Muscle of arm (tissue), 12 donors: ENCODE data around the gene CRABP1. TPM values are rescaled to one million over a fixed set of nuclear protein-coding genes. Genes with fewer than 3 reads are reported as not detected.

Experiments
- DNase-seq: peaks from one replicate; pipeline ENCODE4 v3.0.0-alpha.2; 2013
- polyA plus RNA-seq, 12 donors: library from polyadenylated mRNA; unstranded; fragments of 120-200 nt; gene quantifications; one replicate each; pipeline ENCODE4 v1.2.1, GENCODE V29; 2013; ENCODE audit not compliant: insufficient read length in 12 of 12

The CRABP1 gene
- polyA plus RNA-seq, 12 donors: 12.8 to 88.5 (median 27.4) TPM; not detected in 1

GRCh38 chr15:78343276-78344060, 3.3 kb downstream of the CRABP1 start:
- no peak for DNase-seq

DNA sequence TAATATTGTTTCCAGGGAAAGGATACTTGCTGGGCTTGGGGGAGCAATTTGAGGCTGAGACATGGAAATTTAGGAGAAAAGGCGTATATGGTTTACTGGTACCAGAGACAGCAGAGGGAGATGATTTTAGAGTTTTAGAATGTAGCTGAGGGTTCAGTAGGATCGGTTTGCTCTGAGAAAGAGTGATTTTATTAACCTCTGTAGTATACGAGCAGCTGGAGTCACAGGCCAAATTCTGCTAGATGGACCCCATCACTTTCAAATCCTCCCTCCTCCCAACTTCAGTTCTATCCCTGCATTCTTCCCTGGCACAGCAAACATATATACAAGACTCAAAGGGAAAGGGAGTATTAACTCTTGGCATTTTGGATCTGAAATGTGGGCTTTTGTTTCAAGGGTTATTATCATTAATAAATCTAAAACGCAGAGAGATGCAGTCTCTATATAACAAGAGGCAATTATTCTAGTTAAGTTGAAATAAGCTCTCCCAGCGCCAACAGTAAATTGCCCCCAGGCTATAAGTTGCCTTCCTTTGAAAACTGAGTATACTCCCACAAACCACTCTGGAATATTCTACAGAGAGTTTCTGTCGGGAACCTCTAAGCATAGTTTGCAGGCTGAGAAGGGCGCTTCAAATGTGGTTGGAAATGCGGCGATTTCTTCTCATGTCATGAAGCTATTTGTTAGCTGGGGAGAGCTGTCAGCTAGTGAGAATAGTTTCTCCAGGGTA, 5.4 kb downstream of the CRABP1 start:
- no peak for DNase-seq

DNA sequence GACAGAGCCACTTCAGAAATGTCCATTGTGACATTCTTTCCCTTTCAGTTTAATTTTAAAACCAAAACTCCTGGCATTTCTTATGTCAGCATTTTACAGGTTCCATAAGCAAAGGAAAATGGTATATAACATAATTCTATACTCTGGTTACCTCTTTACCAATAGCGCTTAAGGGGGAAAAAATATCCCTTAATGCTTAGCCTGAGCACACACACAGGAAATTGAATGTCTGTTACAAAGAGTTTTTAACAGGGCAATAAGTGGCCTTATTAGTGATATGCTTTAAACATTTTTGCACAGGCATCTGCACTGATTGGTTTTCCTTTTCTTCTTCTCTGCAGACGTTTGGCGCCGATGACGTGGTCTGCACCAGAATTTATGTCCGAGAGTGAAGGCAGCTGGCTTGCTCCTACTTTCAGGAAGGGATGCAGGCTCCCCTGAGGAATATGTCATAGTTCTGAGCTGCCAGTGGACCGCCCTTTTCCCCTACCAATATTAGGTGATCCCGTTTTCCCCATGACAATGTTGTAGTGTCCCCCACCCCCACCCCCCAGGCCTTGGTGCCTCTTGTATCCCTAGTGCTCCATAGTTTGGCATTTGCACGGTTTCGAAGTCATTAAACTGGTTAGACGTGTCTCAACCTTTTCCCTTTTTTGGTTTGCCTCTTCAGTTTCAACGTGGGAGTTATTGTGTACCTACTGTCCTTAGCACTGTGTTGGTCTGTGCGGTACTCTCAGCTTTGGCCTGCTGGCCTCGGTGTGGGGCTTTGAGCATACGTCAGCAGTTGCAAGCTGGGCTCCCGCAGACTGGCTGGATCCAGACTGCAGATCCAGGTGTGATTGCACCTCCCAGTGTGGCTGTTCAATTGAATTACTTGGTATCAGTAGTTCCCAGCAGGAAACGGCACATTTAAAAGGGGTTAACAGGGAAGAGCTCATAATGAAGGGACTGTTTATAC, 7.7 kb downstream of the CRABP1 start:
- no peak for DNase-seq

- no peak for DNase-seq
Observed at GRCh38 chr15:78350058-78350457, 9.9 kb downstream of the CRABP1 start.

DNA sequence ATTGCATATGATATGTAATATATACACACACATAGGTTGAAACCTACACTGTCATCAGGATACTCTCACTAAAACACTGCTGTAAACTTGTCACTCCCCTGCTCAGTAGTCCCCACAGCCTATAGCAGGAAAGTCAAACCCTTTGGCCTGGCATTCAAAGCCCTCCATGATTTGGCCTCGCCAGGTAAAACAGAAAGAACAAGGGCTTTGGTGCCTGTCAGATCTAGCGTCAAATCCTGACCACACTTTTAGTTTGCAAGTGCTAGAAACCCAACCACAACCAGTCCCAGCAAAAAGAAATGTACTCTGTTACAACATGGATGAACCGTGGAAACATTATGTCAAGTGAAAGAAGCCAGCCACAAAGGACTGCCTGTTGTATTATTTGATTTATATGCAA, 11.4 kb downstream of the CRABP1 start:
- DNase-seq: no peak

DNA sequence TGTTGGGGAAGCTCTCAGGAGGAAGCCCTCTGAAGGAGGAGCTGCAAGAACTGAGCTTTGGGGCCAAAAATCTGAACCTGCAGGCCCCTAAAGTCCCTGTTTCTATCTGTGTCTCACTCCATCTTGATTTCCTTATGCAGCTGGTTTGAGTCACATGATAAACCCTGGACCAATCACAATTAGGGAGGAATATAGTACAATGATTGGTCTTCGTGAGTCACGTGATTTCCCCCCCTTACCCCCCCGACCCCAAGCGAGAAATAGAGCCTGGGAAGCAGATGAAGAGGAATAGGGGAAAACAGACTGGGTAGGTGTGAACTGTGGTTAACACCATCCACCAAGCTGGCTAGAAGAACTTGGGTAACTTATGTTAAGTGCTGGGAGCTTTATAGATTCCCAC, 12.9 kb downstream of the CRABP1 start:
- no peak for DNase-seq

DNA sequence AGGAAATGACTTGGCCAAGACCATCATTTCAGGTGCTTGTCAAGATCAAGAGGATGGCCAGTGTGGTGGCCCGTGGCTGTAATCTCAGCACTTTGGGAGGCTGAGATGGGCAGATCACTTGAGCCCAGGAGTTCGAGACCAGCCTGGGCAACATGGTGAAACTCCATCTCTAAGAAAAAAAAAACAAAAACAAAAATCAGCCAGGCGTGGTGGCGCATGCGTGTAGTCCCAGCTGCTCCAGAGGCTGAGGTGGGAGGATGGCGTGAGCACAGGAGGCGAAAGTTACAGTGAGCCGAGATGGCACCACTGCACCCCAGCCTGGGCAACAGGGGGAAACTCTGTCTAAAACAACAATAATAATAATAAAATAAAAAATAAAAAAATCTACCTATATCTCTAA, 15.0 kb downstream of the CRABP1 start:
- no peak for DNase-seq

GRCh38 chr15:78358102-78358870, 18.1 kb downstream of the CRABP1 start:
- DNase-seq: no peak

DNA sequence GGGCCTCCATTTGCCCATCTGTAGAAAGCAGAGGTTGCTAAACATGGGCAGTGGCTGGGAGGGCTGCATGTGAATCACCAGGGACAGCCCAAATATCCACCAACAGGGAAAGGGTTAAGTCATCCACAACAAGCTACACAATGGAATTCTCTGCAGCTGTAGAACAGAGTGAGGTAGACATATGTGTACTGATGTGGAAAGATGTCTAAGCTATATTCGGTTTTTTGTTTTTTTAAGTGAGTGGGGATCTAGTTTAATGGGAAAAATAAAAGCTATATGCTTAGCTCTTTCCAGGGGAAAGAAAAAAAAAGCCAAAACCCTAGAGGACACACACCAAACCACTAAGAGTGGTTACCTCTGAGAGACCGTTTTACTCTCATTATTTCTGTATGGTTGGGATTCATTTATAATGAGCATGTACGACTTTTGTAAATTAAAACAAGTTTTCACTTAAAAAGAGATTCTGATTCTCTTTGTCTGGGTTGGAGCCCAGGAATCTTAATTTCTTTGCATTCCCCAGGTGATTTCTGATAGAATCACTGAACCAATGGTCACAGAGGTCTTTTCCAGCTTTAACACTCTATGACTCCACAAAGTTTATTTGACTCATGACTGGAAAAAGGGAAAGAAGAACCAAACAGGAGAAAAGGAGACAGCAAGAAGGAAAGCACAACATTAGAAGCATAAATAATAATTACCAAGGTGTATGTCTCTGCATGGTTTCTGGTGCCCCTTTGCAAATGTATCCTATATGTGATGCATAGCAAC, 19.1 kb downstream of the CRABP1 start:
- no peak for DNase-seq

GRCh38 chr15:78360367-78360801, 20.2 kb downstream of the CRABP1 start:
- no peak for DNase-seq

- DNase-seq: no peak
Observed at GRCh38 chr15:78360958-78361718, 21.0 kb downstream of the CRABP1 start.

GRCh38 chr15:78361771-78362506, 21.8 kb downstream of the CRABP1 start:
- no peak for DNase-seq

DNA sequence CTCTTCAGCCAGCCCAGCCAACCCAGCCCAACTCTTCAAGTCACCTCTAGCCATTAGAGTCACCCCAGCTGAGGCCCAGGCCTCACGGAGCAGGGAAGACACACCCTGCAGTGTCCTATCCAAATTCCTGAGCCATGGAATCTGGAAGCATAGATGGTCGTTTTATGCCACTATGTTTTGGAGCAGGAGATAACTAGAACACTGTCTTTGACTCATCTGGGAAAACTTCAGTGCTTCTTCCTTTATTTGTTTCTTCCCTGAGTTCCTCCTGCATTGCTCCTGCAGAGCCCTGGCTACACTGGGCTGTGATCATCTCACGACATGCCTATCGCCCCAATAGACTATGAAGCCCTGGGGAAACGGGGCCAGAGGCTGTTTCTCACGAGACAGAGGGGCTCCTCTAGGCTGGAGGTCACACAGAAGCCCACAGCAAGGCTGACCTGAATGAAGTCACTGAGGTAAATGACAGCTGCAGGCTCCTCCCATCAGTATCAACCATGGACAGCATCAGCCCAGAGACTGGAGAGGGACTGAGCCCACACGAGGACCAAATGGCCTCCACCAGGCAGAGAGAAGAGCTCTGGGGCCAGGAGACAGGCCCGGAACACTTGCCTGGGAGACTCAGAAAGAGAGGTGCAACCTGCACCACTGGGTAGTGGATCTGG, 22.7 kb downstream of the CRABP1 start:
- DNase-seq: no peak

DNA sequence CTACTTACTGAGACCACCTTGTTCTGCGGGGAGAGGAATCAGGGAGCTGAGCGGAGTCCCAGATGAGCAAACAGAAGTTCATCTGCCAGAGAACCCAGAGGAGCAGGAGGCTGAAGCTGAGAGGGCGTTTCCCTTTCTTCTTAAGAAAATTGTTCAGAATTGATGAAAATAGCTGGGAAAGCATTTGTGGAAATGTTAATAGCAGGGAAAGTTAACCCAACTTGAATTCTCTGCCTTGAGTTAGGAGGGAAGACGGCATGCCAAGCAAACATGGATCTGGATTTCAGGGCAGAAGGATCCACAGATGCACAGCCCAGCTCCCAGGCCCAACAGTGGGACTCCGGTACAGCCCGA, 23.2 kb downstream of the CRABP1 start:
- DNase-seq: no peak

GRCh38 chr15:78364233-78364632, 24.1 kb downstream of the CRABP1 start:
- DNase-seq: no peak

- no peak for DNase-seq
Observed at GRCh38 chr15:78365917-78366316, 25.8 kb downstream of the CRABP1 start.

DNA sequence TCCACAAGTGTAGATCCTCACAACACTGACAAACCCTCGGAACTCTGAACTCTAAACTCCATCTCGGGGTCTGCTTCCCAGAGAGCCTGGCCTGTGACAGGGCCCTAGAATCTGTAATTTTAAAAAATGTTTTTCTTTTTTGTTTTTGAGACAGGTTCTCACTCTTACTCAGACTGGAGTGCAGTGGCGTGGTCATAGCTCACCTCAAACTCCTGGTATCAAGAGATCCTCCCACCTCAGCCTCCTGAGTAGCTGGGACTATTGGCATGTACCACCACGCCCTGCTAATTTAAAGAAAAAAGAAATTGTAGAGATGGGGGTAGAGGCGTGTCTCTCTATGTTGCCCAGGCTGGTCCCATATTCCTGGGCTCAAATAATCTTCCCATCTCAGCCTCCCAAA, 26.2 kb downstream of the CRABP1 start:
- DNase-seq: no peak

DNA sequence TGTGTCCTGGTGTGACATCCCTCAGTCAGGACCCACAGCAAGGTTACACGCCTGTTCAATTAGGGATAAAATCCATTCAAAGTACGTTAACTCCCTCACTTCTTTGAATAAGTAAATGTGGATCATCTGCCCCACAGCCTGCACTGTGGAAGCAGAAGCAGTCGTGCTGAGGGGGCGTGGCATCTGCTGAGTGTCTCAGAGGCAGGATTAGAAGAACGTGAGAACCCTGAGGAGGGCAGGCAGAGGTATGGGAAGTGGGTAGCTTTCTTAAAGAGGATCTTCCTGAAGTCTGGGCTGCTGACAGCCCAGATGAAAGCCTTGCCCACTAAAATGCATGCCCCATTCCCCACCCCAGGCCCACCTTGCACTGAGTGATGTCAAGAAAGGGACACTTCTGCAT, 28.5 kb downstream of the CRABP1 start:
- no peak for DNase-seq

DNA sequence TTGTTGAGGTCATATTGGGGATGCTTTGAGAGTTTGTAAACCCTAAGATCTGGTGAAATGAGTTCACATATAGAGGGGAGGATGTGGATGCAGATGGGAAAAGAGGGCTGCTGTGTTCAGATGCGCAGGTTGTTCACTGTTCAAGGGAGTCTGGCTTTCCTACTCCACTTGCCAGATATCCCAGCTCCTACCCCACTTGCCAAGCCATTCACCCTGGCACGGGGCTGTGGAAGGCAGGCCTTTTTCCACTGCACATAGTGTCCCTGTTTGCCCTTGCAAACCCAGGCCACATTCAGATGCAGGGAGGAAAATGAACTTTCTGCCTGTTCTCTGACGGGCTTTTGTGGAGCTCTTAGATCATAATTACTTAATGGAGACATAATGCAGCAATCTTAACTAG, 29.0 kb downstream of the CRABP1 start:
- no peak for DNase-seq
